Endothelial cell of umbilical vein (primary cell): ENCODE results near the gene SLC38A10. TPM values are rescaled to one million over a fixed set of nuclear protein-coding genes. Genes with fewer than 3 reads are reported as not detected.

Experiments
- BruUV-seq: library from RNA; stranded (reverse); fragments of 400-500 nt; replicated peaks from 2 replicates; lab custom pipeline; 2021; lab: Mats Ljungman, UMichigan
- CTCF ChIA-PET: fragments of 300-600, 350-600 bp; sonication (Branson Sonifier 250); formaldehyde crosslinking; loops from one replicate; lab custom pipeline; 2021; ENCODE audit warnings: antibody characterized with exemption, inconsistent platforms; lab: Charles Lee
- POLR2A ChIA-PET: fragments of 300-600, 350-600 bp; sonication (Branson Sonifier 250); formaldehyde crosslinking; loops from one replicate; lab custom pipeline; 2021; ENCODE audit warnings: antibody characterized with exemption, inconsistent platforms; lab: Charles Lee
- DNase-seq: peaks from one replicate; pipeline ENCODE4 v3.0.0-alpha.2; 2011; ENCODE audit warnings: low read depth, low spot score
- FAIRE-seq: peaks from 2 replicates; lab custom pipeline; 2011; peaks lifted over from hg19 to GRCh38; lab: Jason Lieb, UNC
- H2AFZ ChIP-seq: 2 replicates; pipeline ENCODE4 v1.6.0; 2012; ENCODE audit warnings: low read depth, low read length, control low read depth, inconsistent platforms
- H3K27ac ChIP-seq: 2 replicates; pipeline ENCODE4 v1.5.1; 2011; ENCODE audit warnings: low read depth, mild to moderate bottlenecking, control low read depth, low read length, moderate library complexity; ENCODE audit not compliant: insufficient read depth
- H3K27me3 ChIP-seq, 2 experiments: 2 replicates each; pipeline versions ENCODE4 v1.6.0 to v1.6.1; 2011; ENCODE audit warnings: low read length in 2 of 2, mixed read lengths in 1 of 2; ENCODE audit not compliant: control insufficient read depth in 2 of 2, insufficient read depth in 2 of 2
- H3K36me3 ChIP-seq, 2 experiments: 2 replicates in 1 of 2; 3 replicates in 1 of 2; pipeline ENCODE4 v1.5.1; 2011; ENCODE audit warnings: low read length in 2 of 2, mild to moderate bottlenecking in 1 of 2, moderate library complexity in 1 of 2; ENCODE audit not compliant: control insufficient read depth in 2 of 2, insufficient read depth in 2 of 2; ENCODE audit errors: extremely low read depth in 1 of 2
- H3K4me1 ChIP-seq: 3 replicates; pipeline ENCODE4 v1.5.1; 2011; ENCODE audit warnings: mild to moderate bottlenecking, low read length; ENCODE audit not compliant: control insufficient read depth, insufficient read depth; ENCODE audit errors: extremely low read depth
- H3K4me2 ChIP-seq: 2 replicates; pipeline ENCODE4 v1.6.1; 2011; ENCODE audit warnings: low read length, control low read depth, mixed read lengths; ENCODE audit not compliant: insufficient read depth
- H3K4me3 ChIP-seq, 3 experiments: fragments of 200-600 bp in 1 of 3; sonication (generic), shearing (Covaris generic) in 1 of 3; replicated peaks in 1 of 3; 2 replicates each; pipeline ENCODE4 v1.5.1; 2011 to 2016; ENCODE audit warnings: control low read depth in 3 of 3, low read length in 3 of 3, mild to moderate bottlenecking in 2 of 3, inconsistent platforms in 1 of 3, low read depth in 1 of 3, moderate library complexity in 1 of 3; ENCODE audit not compliant: insufficient read depth in 1 of 3
- H3K79me2 ChIP-seq: 2 replicates; pipeline ENCODE4 v1.6.0; 2012; ENCODE audit warnings: low read length, inconsistent platforms; ENCODE audit not compliant: control insufficient read depth, insufficient read depth
- H3K9ac ChIP-seq: replicated peaks from 2 replicates; pipeline ENCODE3; 2011; ENCODE audit warnings: low read length, control low read depth; ENCODE audit not compliant: insufficient read depth; ENCODE audit errors: extremely low read depth
- H3K9me1 ChIP-seq: replicated peaks from 3 replicates; pipeline ENCODE4 v1.6.0; 2011; ENCODE audit warnings: mild to moderate bottlenecking, low read length; ENCODE audit not compliant: control insufficient read depth, insufficient read depth; ENCODE audit errors: extremely low read depth
- H3K9me3 ChIP-seq: replicated peaks from 2 replicates; pipeline ENCODE4 v1.5.1; 2012; ENCODE audit warnings: low read length, inconsistent platforms; ENCODE audit not compliant: control insufficient read depth, insufficient read depth
- H4K20me1 ChIP-seq: replicated peaks from 2 replicates; pipeline ENCODE3; 2011; ENCODE audit warnings: mild to moderate bottlenecking, low read length; ENCODE audit not compliant: control insufficient read depth, insufficient read depth; ENCODE audit errors: extremely low read depth
- CTCF ChIP-seq, 2 donors: IDR thresholded peaks; 1 replicate in 1 of 2; 2 replicates in 1 of 2; pipeline ENCODE4 v1.5.1; 2011; ENCODE audit warnings: low read length in 2 of 2, mild to moderate bottlenecking in 2 of 2, moderate library complexity in 2 of 2, control low read depth in 1 of 2, inconsistent platforms in 1 of 2, low read depth in 1 of 2; ENCODE audit not compliant: insufficient read depth in 1 of 2; ENCODE audit errors: extremely low read depth in 1 of 2
- EZH2 ChIP-seq: IDR thresholded peaks from 2 replicates; pipeline ENCODE4 v1.6.1; 2012; ENCODE audit warnings: borderline replicate concordance, low read depth, mild to moderate bottlenecking, moderate library complexity, low read length, inconsistent platforms; ENCODE audit not compliant: severe bottlenecking
- GATA2 ChIP-seq: IDR thresholded peaks from 2 replicates; pipeline ENCODE4 v1.7.0; 2011; ENCODE audit warnings: low read depth, mild to moderate bottlenecking, moderate library complexity, mixed read lengths, low read length; ENCODE audit not compliant: insufficient read length, insufficient read depth
- JUN ChIP-seq: IDR thresholded peaks from 2 replicates; pipeline ENCODE4 v1.6.1; 2011; ENCODE audit warnings: borderline replicate concordance, low read depth; ENCODE audit not compliant: insufficient read length, insufficient read depth
- MAX ChIP-seq: IDR thresholded peaks from 2 replicates; pipeline ENCODE4 v1.6.1; 2011; ENCODE audit not compliant: insufficient read depth, insufficient read length
- MYC ChIP-seq: IDR thresholded peaks from one replicate; pipeline ENCODE4 v1.6.1; 2011; ENCODE audit warnings: mild to moderate bottlenecking, low read depth, low read length
- POLR2A ChIP-seq: IDR thresholded peaks from 2 replicates; pipeline ENCODE4 v1.6.1; 2012; ENCODE audit warnings: low read depth, mild to moderate bottlenecking, control low read depth, low read length
- POLR2AphosphoS5 ChIP-seq: IDR thresholded peaks from 2 replicates; pipeline ENCODE4 v1.6.1; 2012; ENCODE audit warnings: low read depth, mild to moderate bottlenecking, control low read depth, low read length, moderate library complexity; ENCODE audit not compliant: insufficient read depth
- dilution Hi-C: fragments of 300-500 bp; cut with MboI; formaldehyde crosslinking; loops from one replicate; pipeline ENCODE4 v1.15.0; 2019; ENCODE audit warnings: low sequenced_read_pairs; ENCODE audit not compliant: extremely low pct_ligation_motif_present
- intact Hi-C: fragments of 100-400 bp; cut with micrococcal nuclease; formaldehyde crosslinking; loops from one replicate; pipeline ENCODE4 v1.10.0; 2022
- polyA plus RNA-seq, 4 experiments: library from polyadenylated mRNA; depleted of rRNA in 3 of 4; stranded (reverse) in 3 of 4; unstranded in 1 of 4; fragments of >200 nt; gene quantifications; 2 replicates each; pipeline versions ENCODE4 v1.2.1 to v1.2.3, GENCODE V29; 2011 to 2012; ENCODE audit warnings: missing spikeins in 1 of 4
- total RNA-seq: library from RNA; stranded (reverse); gene quantifications from 2 replicates; pipeline ENCODE4 v1.2.3, GENCODE V29; 2021

The SLC38A10 gene
- total and polyA plus RNA-seq, 2 donors (not counting 3 experiments of a cell fraction or from before 2014, with no cell fraction given) = 72.7 to 113 TPM

- no TSS peak for BruUV-seq
- CTCF ChIA-PET = no interaction called here
- H3K36me3 ChIP-seq = no peaks in the 10 kb centered on the region
- DNase-seq (no peak), FAIRE-seq (no peak)
- no peak overlapping the region for H2AFZ ChIP-seq
- dilution Hi-C loops = no loop called here
- no peaks in the 10 kb centered on the region for H3K27me3 ChIP-seq
- no peaks in the 10 kb centered on the region for H3K79me2 ChIP-seq
- intact Hi-C loops = no loop called here
- H3K9me1 ChIP-seq = no peaks in the 10 kb centered on the region
- H3K4me2 ChIP-seq = no peak overlapping the region
- peaks cover 4% of the 10 kb centered on the region for H3K4me1 ChIP-seq
- H3K9me3 ChIP-seq = no peaks in the 10 kb centered on the region
- TF ChIP-seq EZH2 (no peak), MAX (no peak), JUN (no peak), POLR2AphosphoS5 (no peak), POLR2A (no peak), CTCF (IDR thresholded peaks at IDR 0.05; ENCODE audit: extremely low read depth in 1 of 2, insufficient read depth in 1 of 2, low read depth in 1 of 2, low read length in 2 of 2) (no peak), GATA2 (no peak), MYC (no peak)
- H3K9ac ChIP-seq = no peak overlapping the region
- POLR2A ChIA-PET = no interaction called here
- no peaks in the 10 kb centered on the region for H4K20me1 ChIP-seq
- no peak overlapping the region for H3K27ac ChIP-seq
- H3K4me3 ChIP-seq = no peak overlapping the region
These were observed 5.6 kb upstream of the SLC38A10 start for GRCh38 chr17:81300586-81301155.
